Kidney glomerular epithelial cell (primary cell): ENCODE measurements around the gene YARS1.
"Not testable (repeated sequence)": the region's sequence is repeated elsewhere in the genome, so short reads cannot be mapped to it uniquely, and the experiment has no call there.

ENCODE experiments used
- DNase-seq: peaks from one replicate; lab custom pipeline; 2025; lab: John Stamatoyannopoulos, UW

The YARS1 gene

GRCh38 chr1:32816676-32817158 is 441 bp downstream of the YARS1 start:
- no peak for DNase-seq

GRCh38 chr1:32813941-32814739 is 3.0 kb downstream of the YARS1 start:
- no peak for DNase-seq

GRCh38 chr1:32811917-32812316 is 5.2 kb downstream of the YARS1 start:
- no peak for DNase-seq

- DNase-seq, result no peak
Observed at GRCh38 chr1:32811265-32811664, 5.9 kb downstream of the YARS1 start.

- no peak for DNase-seq
Observed at GRCh38 chr1:32810358-32810757, 6.8 kb downstream of the YARS1 start.

- no peak for DNase-seq
Observed at GRCh38 chr1:32808580-32808979, 8.6 kb downstream of the YARS1 start.

GRCh38 chr1:32806910-32807523 is 10.1 kb downstream of the YARS1 start:
- no peak for DNase-seq

GRCh38 chr1:32806290-32806689 is 10.9 kb downstream of the YARS1 start:
- no peak for DNase-seq

GRCh38 chr1:32804460-32804859 is 12.7 kb downstream of the YARS1 start:
- not testable (repeated sequence) for DNase-seq

- no peak for DNase-seq
Observed at GRCh38 chr1:32801096-32801715, 16.0 kb downstream of the YARS1 start.

- no peak for DNase-seq
Observed at GRCh38 chr1:32798679-32799416, 18.3 kb downstream of the YARS1 start.

- no peak for DNase-seq
Observed at GRCh38 chr1:32798191-32798590, 19.0 kb downstream of the YARS1 start.

GRCh38 chr1:32797456-32797855 is 19.7 kb downstream of the YARS1 start:
- DNase-seq, result no peak

- DNase-seq, result peak; percentile 50
Observed at GRCh38 chr1:32795763-32796162, 21.4 kb downstream of the YARS1 start.

GRCh38 chr1:32791881-32792280 is 25.3 kb downstream of the YARS1 start:
- no peak for DNase-seq

GRCh38 chr1:32789356-32789755 is 27.8 kb downstream of the YARS1 start:
- DNase-seq, result peak; percentile 39

GRCh38 chr1:32786856-32787255 is 30.3 kb downstream of the YARS1 start:
- DNase-seq, result no peak

- no peak for DNase-seq
Observed at GRCh38 chr1:32784817-32785216, 32.3 kb downstream of the YARS1 start.

- DNase-seq, result peak; percentile 68
Observed at GRCh38 chr1:32783851-32784250, 33.3 kb downstream of the YARS1 start.

- DNase-seq, result no peak
Observed at GRCh38 chr1:32782086-32782485, 35.1 kb downstream of the YARS1 start.

GRCh38 chr1:32780628-32781234 is 36.4 kb downstream of the YARS1 start:
- no peak for DNase-seq

GRCh38 chr1:32780005-32780404 is 37.2 kb downstream of the YARS1 start:
- no peak for DNase-seq
